GM12878 (cell line): ENCODE data around the gene TARBP2. TPM values are rescaled to one million over a fixed set of nuclear protein-coding genes. Genes with fewer than 3 reads are reported as not detected.

Experiments used
- ATAC-seq: fragments of 200-7000 bp; cut with Tn5 transposase; 3 replicates; pipeline ENCODE4 v1.9.1; 2020; ENCODE audit warnings: mild to moderate bottlenecking, moderate library complexity
- BruUV-seq: library from RNA; stranded (reverse); fragments of 400-500 nt; replicated peaks from 2 replicates; lab custom pipeline; 2021; lab: Mats Ljungman, UMichigan
- CTCF ChIA-PET: fragments of 300-600 bp; sonication (Branson Sonifier 250); formaldehyde crosslinking; extraction: SDS; loops from one replicate; lab custom pipeline; 2021; ENCODE audit warnings: inconsistent platforms; lab: Yijun Ruan, JAX
- POLR2A ChIA-PET: fragments of 350-600 bp; formaldehyde crosslinking; extraction: SDS; loops from one replicate; lab custom pipeline; 2021; ENCODE audit warnings: inconsistent platforms; lab: Charles Lee
- RAD21 ChIA-PET: fragments of 300-600 bp; sonication (Branson Sonifier 250); formaldehyde crosslinking; loops from one replicate; lab custom pipeline; 2023; ENCODE audit warnings: antibody characterized with exemption; ENCODE audit not compliant: unreplicated experiment; lab: Charles Lee
- SMC1A ChIA-PET: fragments of 300-600 bp; sonication (Branson Sonifier 250); formaldehyde crosslinking; loops from one replicate; lab custom pipeline; 2023; ENCODE audit not compliant: unreplicated experiment, uncharacterized antibody; lab: Charles Lee
- DNase-seq: peaks from one replicate; pipeline ENCODE4 v3.0.0-alpha.2; 2011; ENCODE audit warnings: low read depth, low spot score
- FAIRE-seq: peaks from 3 replicates; lab custom pipeline; 2011; peaks lifted over from hg19 to GRCh38; lab: Jason Lieb, UNC
- H2AFZ ChIP-seq: 2 replicates; pipeline ENCODE4 v1.6.0; 2011; ENCODE audit warnings: low read depth, low read length, control low read depth; ENCODE audit not compliant: control insufficient read depth
- H3K27ac ChIP-seq: 2 replicates; pipeline ENCODE4 v1.5.1; 2011; ENCODE audit warnings: control low read depth; ENCODE audit not compliant: control insufficient read depth, insufficient read depth
- H3K27me3 ChIP-seq, 2 experiments: replicated peaks in 1 of 2; 2 replicates each; pipeline versions ENCODE4 v1.6.0 to v1.6.1; 2011; ENCODE audit warnings: low read length in 1 of 2; ENCODE audit not compliant: control insufficient read depth in 2 of 2, insufficient read depth in 2 of 2
- H3K36me3 ChIP-seq, 2 experiments: 2 replicates each; pipeline ENCODE4 v1.5.1; 2011; ENCODE audit warnings: low read length in 1 of 2; ENCODE audit not compliant: control insufficient read depth in 2 of 2, insufficient read depth in 2 of 2
- H3K4me1 ChIP-seq: 2 replicates; pipeline ENCODE4 v1.6.1; 2011; ENCODE audit warnings: mild to moderate bottlenecking, low read length, moderate library complexity, mixed read lengths; ENCODE audit not compliant: control insufficient read depth, insufficient read depth
- H3K4me2 ChIP-seq: 2 replicates; pipeline ENCODE4 v1.6.0; 2011; ENCODE audit warnings: control low read depth; ENCODE audit not compliant: control insufficient read depth, insufficient read depth
- H3K4me3 ChIP-seq: fragments of 200-600 bp; sonication (generic); 2 replicates; pipeline ENCODE4 v1.5.1; 2016
- H3K79me2 ChIP-seq: 2 replicates; pipeline ENCODE4 v1.6.0; 2011; ENCODE audit warnings: low read length; ENCODE audit not compliant: control insufficient read depth, insufficient read depth
- H3K9ac ChIP-seq: 2 replicates; pipeline ENCODE4 v1.8.0; 2011; ENCODE audit warnings: low read length, control low read depth, mixed read lengths; ENCODE audit not compliant: control insufficient read depth, insufficient read depth
- H3K9me3 ChIP-seq: replicated peaks from 3 replicates; pipeline ENCODE4 v1.5.1; 2011; ENCODE audit warnings: mild to moderate bottlenecking, low read length; ENCODE audit not compliant: control insufficient read depth, insufficient read depth
- H4K20me1 ChIP-seq: 2 replicates; pipeline ENCODE4 v1.6.0; 2011; ENCODE audit not compliant: control insufficient read depth, insufficient read depth
- ATF2 ChIP-seq: IDR thresholded peaks from 2 replicates; pipeline ENCODE4 v1.6.1; 2012; ENCODE audit warnings: low read length, inconsistent platforms
- BHLHE40 ChIP-seq, 2 experiments: fragments of 450-650 bp in 1 of 2; IDR thresholded peaks; 2 replicates each; pipeline ENCODE4 v1.6.1; 2011 to 2017; ENCODE audit warnings: low read depth in 2 of 2, borderline replicate concordance in 1 of 2, improper control_type of control experiment in 1 of 2, low read length in 1 of 2, mild to moderate bottlenecking in 1 of 2
- CHD1 ChIP-seq: IDR thresholded peaks from 2 replicates; pipeline ENCODE4 v1.6.1; 2012; ENCODE audit warnings: low read depth, low read length, improper control_type of control experiment
- CREB1 ChIP-seq: IDR thresholded peaks from 2 replicates; pipeline ENCODE4 v1.6.1; 2012; ENCODE audit warnings: low read depth, mild to moderate bottlenecking, inconsistent platforms
- EED ChIP-seq: sonication (generic); IDR thresholded peaks from 2 replicates; pipeline ENCODE4 v1.6.1; 2016; ENCODE audit warnings: antibody characterized with exemption, low read depth
- IRF3 ChIP-seq: fragments of 450-650 bp; IDR thresholded peaks from 2 replicates; pipeline ENCODE4 v1.6.1; 2014; ENCODE audit warnings: mild to moderate bottlenecking
- IRF4 ChIP-seq: IDR thresholded peaks from 2 replicates; pipeline ENCODE4 v1.6.1; 2011; ENCODE audit warnings: low read depth, low read length
- LARP7 ChIP-seq: fragments of 450-650 bp; IDR thresholded peaks from 2 replicates; pipeline ENCODE4 v1.6.1; 2017; ENCODE audit warnings: mild to moderate bottlenecking
- MLLT1 ChIP-seq: fragments of 450-650 bp; IDR thresholded peaks from 2 replicates; pipeline ENCODE4 v1.6.1; 2016; ENCODE audit warnings: mild to moderate bottlenecking
- MYC ChIP-seq: IDR thresholded peaks from 2 replicates; pipeline ENCODE4 v1.6.1; 2011; ENCODE audit warnings: mild to moderate bottlenecking, low read length, moderate library complexity, inconsistent platforms; ENCODE audit not compliant: insufficient read depth, insufficient replicate concordance, insufficient read length, severe bottlenecking
- PAX5 ChIP-seq: IDR thresholded peaks from 2 replicates; pipeline ENCODE4 v1.6.1; 2011; ENCODE audit warnings: low read depth, low read length, borderline replicate concordance
- POLR2AphosphoS5 ChIP-seq: IDR thresholded peaks from 2 replicates; pipeline ENCODE4 v1.6.1; 2011; ENCODE audit warnings: mild to moderate bottlenecking, low read length, inconsistent platforms
- RBBP5 ChIP-seq: fragments of 200-600 bp; sonication (generic); conservative IDR thresholded peaks from 2 replicates; pipeline ENCODE4 v1.6.1; 2016
- ZBTB40 ChIP-seq: fragments of 450-650 bp; IDR thresholded peaks from 2 replicates; pipeline ENCODE4 v1.6.1; 2016; ENCODE audit warnings: mild to moderate bottlenecking, moderate library complexity, borderline replicate concordance
- ZNF217 ChIP-seq: fragments of 450-650 bp; IDR thresholded peaks from 2 replicates; pipeline ENCODE4 v1.6.1; 2017; ENCODE audit warnings: antibody characterized with exemption, mild to moderate bottlenecking
- ZZZ3 ChIP-seq: IDR thresholded peaks from 2 replicates; pipeline ENCODE4 v1.6.1; 2011; ENCODE audit warnings: low read depth; ENCODE audit not compliant: control insufficient read depth, insufficient read length
- WGBS: methylation state at CpG from one replicate; pipeline ENCODE4 v1.1.6; 2016; ENCODE audit warnings: low lambda C conversion rate; ENCODE audit not compliant: insufficient replicate concordance, insufficient coverage; ENCODE audit errors: missing lambda C conversion rate; 5-methylcytosine and 5-hydroxymethylcytosine counted together
- in situ Hi-C: fragments of 300-500 bp; cut with MboI; formaldehyde crosslinking; loops from 9 replicates; pipeline ENCODE4 v1.14.3; 2018; ENCODE audit warnings: mixed read lengths
- intact Hi-C: fragments of 100-400 bp; cut with micrococcal nuclease; formaldehyde crosslinking; loops from one replicate; pipeline ENCODE4 v1.14.2; 2022; ENCODE audit not compliant: unreplicated experiment
- polyA plus RNA-seq, 11 experiments: library from polyadenylated mRNA; depleted of rRNA in 4 of 11; unstranded in 6 of 11; stranded (reverse) in 5 of 11; fragments of >200 nt; fragmentation: Nextera tagmentation in 4 of 11; fragmentation: Illumina TruSeq in 1 of 11; extraction: Ambion mirVana in 4 of 11; extraction: Trizol in 1 of 11; gene quantifications; 1 replicate in 1 of 11; 2 replicates in 10 of 11; pipeline versions ENCODE4 v1.2.1 to v1.2.3, GENCODE V29; 2011 to 2016; ENCODE audit warnings: inconsistent platforms in 2 of 11, missing spikeins in 2 of 11, low read depth in 1 of 11
- total RNA-seq, 4 experiments: library from RNA; depleted of rRNA in 3 of 4; stranded (reverse); fragments of >200 nt in 3 of 4; fragmentation: Illumina TruSeq in 1 of 4; extraction: Trizol in 1 of 4; gene quantifications; 2 replicates each; pipeline versions ENCODE4 v1.2.1 to v1.2.3, GENCODE V29; 2013 to 2021

The TARBP2 gene
- total and polyA plus RNA-seq, 10 of the 15 experiments (the other 5 are each of a cell fraction or from before 2014, with no cell fraction given), result 5.5 to 60.1 (median 36.8) TPM

DNA sequence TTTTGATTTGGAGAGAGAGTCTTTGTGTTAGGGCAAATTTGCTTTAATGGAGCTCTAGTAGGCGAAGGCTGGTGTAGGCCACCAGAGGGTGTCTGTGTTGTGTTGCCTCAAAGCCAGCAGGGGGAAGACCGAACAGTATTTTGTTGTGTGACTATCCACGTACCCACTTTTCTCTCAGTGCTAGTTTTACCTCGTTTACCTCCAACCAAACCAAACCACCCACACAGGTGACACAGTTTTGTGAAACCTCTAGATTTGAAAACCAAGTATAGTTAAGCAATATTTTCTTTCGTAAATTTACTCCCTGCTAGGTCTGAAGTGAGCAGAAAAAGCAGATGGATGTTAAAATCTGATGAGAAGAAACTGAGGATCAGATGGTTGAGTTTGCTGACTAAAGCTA is 42.5 kb downstream of the TARBP2 start:
- H3K27ac ChIP-seq, result peak overlapping the region; percentile 34; the same call in 1 of the 2 replicates
- SMC1A ChIA-PET, result interaction anchor here (0.7 to 4.2 kb wide), 37 partner anchors 8 to 214 kb away, joined by 3 to 112 read pairs (median 6); partner anchors contain the start of gene ATP5MC2
- TF ChIP-seq IRF3 (no peak), ZZZ3 (no peak), ZBTB40 (no peak), EED (no peak), IRF4 (0 out of 2 replicates have a peak, but pooled peaks have one; percentile 11), ATF2 (no peak), CHD1 (no peak), MYC (no peak), CREB1 (no peak), ZNF217 (no peak), BHLHE40 (IDR thresholded peaks at IDR 0.05; ENCODE audit: borderline replicate concordance in 1 of 2, low read depth in 2 of 2, low read length in 1 of 2) (0 out of 4 replicates have a peak, but pooled peaks of 1 of the 2 experiments have one; percentile 34), PAX5 (no peak), POLR2AphosphoS5 (no peak), LARP7 (no peak), RBBP5 (no peak), MLLT1 (peak; percentile 48; the same call in 1 of the 2 replicates)

More for the DNA sequence above, 42.5 kb downstream of the TARBP2 start:
- intact Hi-C loops, result loop anchor here (1.0 to 2.0 kb wide), 4 partner anchors 35 to 203 kb away; partner anchors contain the start of gene ATP5MC2
- ChIA-PET RAD21 (interaction anchor here (0.6 to 4.3 kb wide), 35 partner anchors 8 to 214 kb away, joined by 3 to 140 read pairs (median 4); partner anchors contain the start of genes ATF7, ATP5MC2 and CISTR), POLR2A (interaction anchor here (0.5 to 4.2 kb wide), 8 partner anchors 8 to 200 kb away, joined by 3 to 35 read pairs (median 4); partner anchors contain the start of gene ATP5MC2), CTCF (interaction anchor here (0.6 to 6.2 kb wide), 57 partner anchors 8 to 213 kb away, joined by 3 to 189 read pairs (median 6); partner anchors contain the start of genes ATF7, ATP5MC2, CISTR and TARBP2)
- H3K9me3 ChIP-seq, result no peaks in the 10 kb centered on the region
- peak overlapping the region; percentile 23; the same call in 1 of the 2 replicates for H3K9ac ChIP-seq
- H3K4me2 ChIP-seq, result no peak overlapping the region
- no TSS peak for BruUV-seq
- peaks cover 4% of the 10 kb centered on the region; the same call in 1 of the 2 replicates for H3K4me1 ChIP-seq
- ATAC-seq, result peak; percentile 99
- no peaks in the 10 kb centered on the region for H3K79me2 ChIP-seq
- 39% methylated on average over 5 of the region's 5 CpGs for WGBS
- peak overlapping the region; percentile 25 for H2AFZ ChIP-seq
- H3K4me3 ChIP-seq, result no peak overlapping the region
- H3K27me3 ChIP-seq, result no peaks in the 10 kb centered on the region
- in situ Hi-C loops, result loop anchor here (5.0 kb wide), 2 partner anchors 134 to 199 kb away; partner anchors contain the start of gene ATP5MC2
- peaks cover 1 to 20% of the 10 kb centered on the region in 2 experiments for H3K36me3 ChIP-seq
- FAIRE-seq, result peak; percentile 89
- no peaks in the 10 kb centered on the region for H4K20me1 ChIP-seq
- DNase-seq, result peak; percentile 53
